ENCODE results near the gene CALHM1.

DNA sequence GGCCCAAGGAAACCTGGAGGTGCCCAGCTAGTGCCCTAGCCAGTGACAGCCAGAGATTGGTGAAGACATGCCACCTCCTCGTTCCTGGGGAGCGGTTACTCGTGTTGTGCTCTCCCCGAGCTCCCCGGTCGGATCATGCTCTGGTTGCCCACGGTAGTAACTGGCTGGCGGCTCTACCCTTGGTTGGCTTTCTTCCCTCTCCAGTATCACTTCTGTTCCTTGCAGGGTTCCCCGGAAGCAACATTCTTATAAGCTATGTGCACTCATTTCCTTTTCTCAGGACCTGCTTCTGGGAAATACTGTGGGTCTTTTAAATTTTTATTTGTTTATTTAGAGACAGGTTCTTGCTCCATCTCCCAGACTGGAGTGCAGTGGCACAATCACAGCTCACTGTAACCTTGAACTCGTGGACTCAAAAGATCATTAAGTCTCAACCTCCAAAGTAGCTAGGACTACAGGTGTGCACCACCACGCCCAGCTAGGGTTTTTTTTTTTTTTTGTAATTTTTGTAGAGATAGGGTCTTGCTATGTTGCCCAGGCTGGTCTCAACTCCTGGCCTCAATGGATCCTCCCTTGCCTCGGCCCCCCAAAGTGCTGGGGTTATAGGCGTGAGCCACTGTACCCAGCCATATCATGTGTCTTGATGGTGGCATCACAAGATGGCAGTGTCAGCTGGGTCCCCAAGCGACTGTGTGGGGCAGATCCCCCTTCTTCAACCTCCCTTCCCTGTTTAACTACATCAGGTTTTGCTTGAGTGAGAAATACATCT lies 6.9 kb upstream of the CALHM1 start:
- TF ChIP-seq NFIC (IDR thresholded peaks at IDR 0.05; ENCODE audit: low read length) (no peak), CTCF (CRISPR knock-in tag; IDR thresholded peaks at IDR 0.05) (no peak), ZNF598 (CRISPR knock-in tag; IDR thresholded peaks at IDR 0.05; ENCODE audit: borderline replicate concordance) (no peak), POLR2A (IDR thresholded peaks at IDR 0.05; ENCODE audit: insufficient read depth in 1 of 2, low read depth in 2 of 2, low read length in 2 of 2) (no peak), TBP (CRISPR knock-in tag; IDR thresholded peaks at IDR 0.05) (no peak), ZBTB33 (CRISPR knock-in tag; IDR thresholded peaks at IDR 0.05) (no peak), TP53 (CRISPR knock-in tag; conservative IDR thresholded peaks at IDR 0.05) (no peak), KLF12 (CRISPR knock-in tag; IDR thresholded peaks at IDR 0.05; ENCODE audit: borderline replicate concordance) (no peak)
- TF ChIP-seq, protein P1, sequence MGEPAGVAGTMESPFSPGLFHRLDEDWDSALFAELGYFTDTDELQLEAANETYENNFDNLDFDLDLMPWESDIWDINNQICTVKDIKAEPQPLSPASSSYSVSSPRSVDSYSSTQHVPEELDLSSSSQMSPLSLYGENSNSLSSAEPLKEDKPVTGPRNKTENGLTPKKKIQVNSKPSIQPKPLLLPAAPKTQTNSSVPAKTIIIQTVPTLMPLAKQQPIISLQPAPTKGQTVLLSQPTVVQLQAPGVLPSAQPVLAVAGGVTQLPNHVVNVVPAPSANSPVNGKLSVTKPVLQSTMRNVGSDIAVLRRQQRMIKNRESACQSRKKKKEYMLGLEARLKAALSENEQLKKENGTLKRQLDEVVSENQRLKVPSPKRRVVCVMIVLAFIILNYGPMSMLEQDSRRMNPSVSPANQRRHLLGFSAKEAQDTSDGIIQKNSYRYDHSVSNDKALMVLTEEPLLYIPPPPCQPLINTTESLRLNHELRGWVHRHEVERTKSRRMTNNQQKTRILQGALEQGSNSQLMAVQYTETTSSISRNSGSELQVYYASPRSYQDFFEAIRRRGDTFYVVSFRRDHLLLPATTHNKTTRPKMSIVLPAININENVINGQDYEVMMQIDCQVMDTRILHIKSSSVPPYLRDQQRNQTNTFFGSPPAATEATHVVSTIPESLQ (CRISPR knock-in tag; conservative IDR thresholded peaks at IDR 0.05), result no peak
- TF ChIP-seq, protein P2, sequence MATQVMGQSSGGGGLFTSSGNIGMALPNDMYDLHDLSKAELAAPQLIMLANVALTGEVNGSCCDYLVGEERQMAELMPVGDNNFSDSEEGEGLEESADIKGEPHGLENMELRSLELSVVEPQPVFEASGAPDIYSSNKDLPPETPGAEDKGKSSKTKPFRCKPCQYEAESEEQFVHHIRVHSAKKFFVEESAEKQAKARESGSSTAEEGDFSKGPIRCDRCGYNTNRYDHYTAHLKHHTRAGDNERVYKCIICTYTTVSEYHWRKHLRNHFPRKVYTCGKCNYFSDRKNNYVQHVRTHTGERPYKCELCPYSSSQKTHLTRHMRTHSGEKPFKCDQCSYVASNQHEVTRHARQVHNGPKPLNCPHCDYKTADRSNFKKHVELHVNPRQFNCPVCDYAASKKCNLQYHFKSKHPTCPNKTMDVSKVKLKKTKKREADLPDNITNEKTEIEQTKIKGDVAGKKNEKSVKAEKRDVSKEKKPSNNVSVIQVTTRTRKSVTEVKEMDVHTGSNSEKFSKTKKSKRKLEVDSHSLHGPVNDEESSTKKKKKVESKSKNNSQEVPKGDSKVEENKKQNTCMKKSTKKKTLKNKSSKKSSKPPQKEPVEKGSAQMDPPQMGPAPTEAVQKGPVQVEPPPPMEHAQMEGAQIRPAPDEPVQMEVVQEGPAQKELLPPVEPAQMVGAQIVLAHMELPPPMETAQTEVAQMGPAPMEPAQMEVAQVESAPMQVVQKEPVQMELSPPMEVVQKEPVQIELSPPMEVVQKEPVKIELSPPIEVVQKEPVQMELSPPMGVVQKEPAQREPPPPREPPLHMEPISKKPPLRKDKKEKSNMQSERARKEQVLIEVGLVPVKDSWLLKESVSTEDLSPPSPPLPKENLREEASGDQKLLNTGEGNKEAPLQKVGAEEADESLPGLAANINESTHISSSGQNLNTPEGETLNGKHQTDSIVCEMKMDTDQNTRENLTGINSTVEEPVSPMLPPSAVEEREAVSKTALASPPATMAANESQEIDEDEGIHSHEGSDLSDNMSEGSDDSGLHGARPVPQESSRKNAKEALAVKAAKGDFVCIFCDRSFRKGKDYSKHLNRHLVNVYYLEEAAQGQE (IDR thresholded peaks at IDR 0.05; ENCODE audit: borderline replicate concordance in 1 of 2, low read depth in 1 of 2, low read length in 2 of 2), result no peak

Measured in HepG2 (cell line).